GM18873 (cell line): ENCODE results near the gene SULT2B1.
"Not testable (repeated sequence)": the region's sequence is repeated elsewhere in the genome, so short reads cannot be mapped to it uniquely, and the experiment has no call there.

Experiments
- ATAC-seq: cut with Tn5 transposase; IDR thresholded peaks from one replicate; pipeline ENCODE4 v1.9.1; 2021; ENCODE audit warnings: mild to moderate bottlenecking, moderate library complexity, moderate number of reproducible peaks; ENCODE audit not compliant: unreplicated experiment, low FRiP score

The SULT2B1 gene

GRCh38 chr19:48551437-48552302 is at the start of gene SULT2B1:
Gene SULT2B1, plus strand, starts transcription at chr19:48552172. Its CDS starts 81 bp downstream, at chr19:48552253.
- no peak for ATAC-seq

DNA sequence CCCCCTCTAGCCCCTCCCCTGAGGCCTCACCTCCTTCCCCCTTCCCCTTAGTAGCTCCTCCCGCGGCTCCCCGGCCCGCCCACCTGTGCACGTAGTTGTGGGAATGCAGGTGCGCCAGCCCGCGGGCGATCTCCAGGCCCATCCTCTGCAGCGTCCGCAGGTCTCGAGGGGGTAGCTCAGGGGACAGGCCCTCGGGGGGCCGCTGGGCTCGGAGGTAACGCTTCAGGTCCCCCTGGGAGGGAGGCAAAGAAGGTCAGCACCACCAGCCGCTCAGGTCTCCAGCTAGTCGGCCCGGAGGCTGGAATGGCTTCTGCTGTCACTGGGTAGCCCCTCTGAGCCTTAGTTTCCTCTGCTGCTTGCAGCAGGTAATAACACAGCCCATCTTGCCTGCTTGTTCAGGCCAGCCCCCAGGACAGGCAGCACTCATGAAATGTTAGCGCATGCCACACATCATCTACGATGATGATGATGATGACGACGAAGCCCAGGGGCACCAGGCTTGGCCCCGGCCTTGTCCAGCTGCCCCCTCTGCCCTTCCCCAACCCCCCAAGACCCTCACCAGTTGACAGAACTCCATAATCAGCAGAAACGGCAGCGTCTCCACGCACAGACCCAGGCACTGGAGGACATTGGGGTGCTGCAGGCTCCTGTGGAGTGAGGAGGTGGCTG is 49.5 kb upstream of the SULT2B1 start:
- ATAC-seq: no peak

- ATAC-seq: no peak
These were observed 45.7 kb upstream of the SULT2B1 start for GRCh38 chr19:48506138-48506733.

GRCh38 chr19:48507911-48508439 is 44.0 kb upstream of the SULT2B1 start:
- no peak for ATAC-seq

GRCh38 chr19:48508729-48509411 is 43.1 kb upstream of the SULT2B1 start:
- ATAC-seq: no peak

DNA sequence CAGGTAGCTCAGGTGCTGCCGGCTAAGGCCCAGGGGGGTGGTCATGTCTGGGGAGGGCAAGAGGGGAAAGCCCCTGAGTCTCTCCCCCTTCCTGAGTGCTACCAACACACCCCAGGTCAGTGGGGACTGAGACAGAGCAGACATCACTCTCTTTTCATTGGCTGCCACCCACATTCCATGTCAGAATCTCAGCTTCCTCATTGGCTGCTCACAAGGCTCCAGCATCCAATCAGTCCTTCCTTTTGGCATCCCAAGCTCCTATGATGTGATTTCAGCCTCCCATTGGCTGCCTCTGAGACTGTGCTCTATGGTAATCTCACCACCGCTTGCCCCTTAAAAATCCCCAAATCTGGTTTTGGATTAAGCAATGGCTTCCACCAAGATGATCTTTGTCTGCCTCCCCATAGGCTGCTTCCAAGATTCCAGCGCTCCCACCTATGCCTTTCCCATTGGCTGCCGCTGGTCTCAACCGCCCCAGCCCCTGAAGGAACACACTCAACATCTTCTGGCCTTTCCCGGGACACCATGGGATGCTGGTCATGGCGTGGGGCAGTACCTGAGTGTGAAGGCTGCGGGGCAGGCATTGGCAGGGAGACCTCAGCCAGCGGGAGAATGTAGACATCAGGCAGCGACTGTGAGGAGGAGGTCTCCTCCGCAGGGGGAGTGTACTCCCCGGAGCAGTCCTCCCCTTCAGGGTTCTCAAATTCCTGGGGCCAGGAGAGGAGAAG is 42.3 kb upstream of the SULT2B1 start:
- no peak for ATAC-seq

- ATAC-seq: no peak
These were observed 41.3 kb upstream of the SULT2B1 start for GRCh38 chr19:48510421-48511268.

DNA sequence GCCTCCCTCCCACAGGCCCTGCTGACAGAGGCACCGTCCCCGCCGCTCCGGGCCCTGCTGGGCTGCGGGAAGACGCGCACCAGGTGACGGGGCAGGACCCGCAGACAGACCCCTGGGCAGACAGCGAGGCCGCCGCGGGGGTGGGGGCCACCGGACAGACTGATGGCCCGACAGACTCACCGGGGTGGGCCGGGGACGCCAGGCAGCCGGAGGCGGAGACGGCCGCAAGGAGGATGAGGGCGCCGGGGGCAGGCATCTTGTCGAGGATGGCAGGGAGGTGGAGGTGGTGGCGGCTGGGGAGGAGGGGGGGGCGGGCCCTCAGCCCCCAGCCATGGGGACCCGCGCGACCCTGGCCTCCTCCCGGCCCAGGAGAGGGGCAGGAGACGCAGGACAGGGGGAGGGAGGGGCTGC is 40.6 kb upstream of the SULT2B1 start:
- no peak for ATAC-seq

DNA sequence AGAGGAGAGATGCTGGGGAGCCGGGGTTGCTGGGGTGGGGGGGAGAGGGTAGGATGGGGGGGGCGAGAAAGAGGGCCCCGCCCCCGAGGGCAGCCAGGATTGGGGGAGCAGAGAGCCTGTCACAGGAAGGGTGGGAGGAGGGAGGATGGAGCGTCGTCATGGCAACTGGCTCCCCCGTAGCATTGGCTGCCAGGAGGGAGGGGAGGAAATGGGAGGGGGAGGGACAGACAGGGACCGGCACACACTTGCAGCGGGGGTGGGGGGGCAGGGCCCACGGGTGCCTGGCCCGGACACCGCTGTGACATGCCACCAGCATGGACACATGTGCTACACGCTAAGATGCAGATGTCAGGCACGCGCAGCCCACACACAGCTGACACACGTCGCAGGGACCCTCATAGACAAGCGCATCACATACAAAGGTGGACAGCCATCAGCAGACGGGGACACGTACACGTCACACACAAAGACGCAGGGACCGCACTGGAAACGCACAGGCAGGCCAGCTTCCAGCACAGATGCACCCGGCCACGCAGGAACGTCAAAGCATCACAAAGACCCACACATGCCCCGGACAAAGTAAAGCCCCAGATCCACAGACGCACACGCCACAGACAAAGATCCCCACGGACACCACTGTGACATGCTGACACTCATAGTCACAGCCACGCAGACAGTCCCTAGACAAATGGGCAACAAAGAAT is 40.0 kb upstream of the SULT2B1 start, which contains the start of gene LMTK3:
TSS of gene LMTK3 (minus strand) at position 36 of the 704 bp plus-strand sequence. CDS start 259 bp downstream, outside the sequence.
- no peak for ATAC-seq

DNA sequence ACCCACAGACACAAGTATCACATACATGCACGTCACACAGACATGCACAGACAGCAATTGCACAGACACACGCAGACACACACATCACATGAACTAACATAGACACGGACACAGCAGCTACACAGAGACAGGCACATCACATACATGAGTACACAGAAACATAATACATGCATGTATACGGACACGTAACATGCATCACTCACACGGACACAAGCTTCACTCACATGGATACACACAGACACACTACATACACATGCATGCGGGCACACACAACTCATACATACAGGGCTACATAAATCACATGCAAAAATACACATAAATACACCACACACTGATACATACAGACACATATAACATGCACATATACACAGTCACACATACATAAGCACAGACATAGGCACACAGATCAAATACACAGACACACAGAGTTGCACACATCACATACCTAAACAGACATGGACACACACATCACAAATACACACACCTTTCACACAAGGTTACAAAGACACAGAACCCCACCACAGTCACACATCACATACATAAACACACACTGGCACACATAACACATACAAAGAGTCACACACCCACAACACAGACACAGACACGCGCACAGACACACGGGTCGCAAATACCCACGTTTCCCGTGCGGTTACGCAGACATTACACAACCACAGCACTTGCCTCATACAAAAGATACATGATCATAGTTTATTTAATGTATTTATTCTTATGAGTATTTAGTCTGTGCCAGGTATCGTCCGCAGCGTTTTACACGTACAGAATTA is 39.3 kb upstream of the SULT2B1 start:
- no peak for ATAC-seq

GRCh38 chr19:48513289-48514122 is 38.5 kb upstream of the SULT2B1 start:
- no peak for ATAC-seq

- ATAC-seq: no peak
These were observed 37.9 kb upstream of the SULT2B1 start for GRCh38 chr19:48514123-48514458.

DNA sequence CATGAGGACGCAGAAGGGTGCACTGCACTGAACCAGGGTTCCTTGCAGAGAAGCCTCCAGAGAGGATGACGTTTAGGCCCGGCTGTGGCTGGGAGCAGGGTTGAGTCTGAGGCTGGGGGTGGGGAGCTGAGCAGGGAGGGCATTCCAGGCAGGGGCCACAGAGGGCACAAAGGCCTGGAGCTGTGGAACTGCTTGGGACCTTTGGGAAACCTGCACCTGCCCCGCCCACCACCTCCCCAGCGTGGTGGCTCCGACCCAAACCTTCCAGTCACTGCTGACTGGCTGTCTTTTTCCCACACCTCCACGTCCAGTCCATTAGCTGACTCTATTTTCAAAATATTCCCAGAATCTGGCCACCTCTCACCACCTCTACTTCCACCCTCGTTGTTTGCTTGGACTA is 35.4 kb upstream of the SULT2B1 start:
- ATAC-seq: no peak

DNA sequence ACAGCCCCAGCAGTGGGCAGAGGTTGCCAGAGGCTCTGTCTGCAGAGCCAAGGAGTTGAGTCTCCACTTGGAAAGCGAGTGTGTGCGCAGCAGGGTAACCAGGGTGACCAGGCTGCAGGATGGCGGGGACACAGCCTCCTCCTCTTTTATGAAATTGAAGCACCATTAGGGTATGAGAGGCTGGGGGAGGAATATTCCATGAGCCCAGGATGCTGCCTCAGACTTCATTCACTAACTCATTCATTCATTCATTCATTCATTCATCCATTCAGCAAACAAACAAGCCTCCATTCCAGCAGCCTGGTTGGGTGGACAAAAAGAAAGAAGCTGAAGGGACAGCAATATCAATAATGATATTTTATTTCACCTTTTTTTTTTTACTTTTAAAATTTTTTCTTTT is 33.8 kb upstream of the SULT2B1 start:
- no peak for ATAC-seq

- ATAC-seq: not testable (repeated sequence)
These were observed 32.5 kb upstream of the SULT2B1 start for GRCh38 chr19:48519426-48519825.

- no peak for ATAC-seq
These were observed 31.8 kb upstream of the SULT2B1 start for GRCh38 chr19:48520134-48520533.

DNA sequence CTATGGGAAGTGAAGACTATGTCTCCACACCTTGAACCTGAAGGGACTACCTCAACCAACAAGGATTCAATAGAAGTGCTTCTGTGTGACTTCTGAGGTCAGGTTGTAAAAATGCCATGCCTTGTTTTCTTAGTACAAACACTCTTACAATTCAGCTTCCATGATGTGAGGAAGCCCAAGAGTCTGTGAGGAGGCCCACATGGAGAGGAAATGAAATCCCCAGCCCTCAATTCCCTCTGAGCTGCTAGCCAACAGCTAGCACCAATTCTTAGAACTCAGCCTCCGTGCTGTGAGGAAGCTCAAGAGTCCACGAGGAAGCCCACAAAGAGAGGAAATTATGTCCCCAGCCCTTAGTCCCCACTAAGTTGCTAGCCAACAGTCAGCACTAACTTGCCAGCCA is 27.8 kb upstream of the SULT2B1 start:
- ATAC-seq: no peak
